Calu3 (cell line): Measurements from ENCODE around the gene MXRA7. TPM values are rescaled to one million over a fixed set of nuclear protein-coding genes. Genes with fewer than 3 reads are reported as not detected.
"Not testable (repeated sequence)": the region's sequence is repeated elsewhere in the genome, so short reads cannot be mapped to it uniquely, and the experiment has no call there.

Experiments
- BruUV-seq: library from RNA; stranded (reverse); fragments of 400-500 nt; replicated peaks from 2 replicates; lab custom pipeline; 2021; lab: Mats Ljungman, UMichigan
- CTCF ChIA-PET: fragments of 300-600 bp; sonication (Branson Sonifier 250); formaldehyde crosslinking; loops from one replicate; lab custom pipeline; 2022; ENCODE audit warnings: antibody characterized with exemption; lab: Charles Lee
- DNase-seq: peaks from one replicate; pipeline ENCODE4 v3.0.0; 2022
- H3K27ac Mint-ChIP-seq: one replicate; pipeline ENCODE4 v1.8.0; 2022; ENCODE audit warnings: mixed read lengths; ENCODE audit not compliant: unreplicated experiment
- H3K27me3 Mint-ChIP-seq: one replicate; pipeline ENCODE4 v1.8.0; 2022; ENCODE audit warnings: mixed read lengths; ENCODE audit not compliant: unreplicated experiment
- H3K36me3 Mint-ChIP-seq: one replicate; pipeline ENCODE4 v1.8.0; 2022; ENCODE audit warnings: mild to moderate bottlenecking, moderate library complexity, mixed read lengths; ENCODE audit not compliant: insufficient read depth, unreplicated experiment
- H3K4me1 Mint-ChIP-seq: one replicate; pipeline ENCODE4 v1.8.0; 2022; ENCODE audit warnings: mild to moderate bottlenecking, low read depth, mixed read lengths; ENCODE audit not compliant: unreplicated experiment
- H3K4me3 Mint-ChIP-seq: one replicate; pipeline ENCODE4 v1.8.0; 2022; ENCODE audit warnings: mild to moderate bottlenecking, low read depth, moderate library complexity, mixed read lengths; ENCODE audit not compliant: unreplicated experiment
- H3K9me3 Mint-ChIP-seq: one replicate; pipeline ENCODE4 v1.8.0; 2022; ENCODE audit warnings: low read depth, mixed read lengths; ENCODE audit not compliant: unreplicated experiment
- intact Hi-C: fragments of 100-400 bp; cut with micrococcal nuclease; formaldehyde crosslinking; loops from one replicate; pipeline ENCODE4 v1.10.0; 2022; ENCODE audit not compliant: unreplicated experiment
- total RNA-seq: library from RNA; stranded (reverse); gene quantifications from 2 replicates; pipeline ENCODE4 v1.2.3, GENCODE V29; 2022
- TF ChIP-seq, protein P1 (sequence below): fragments of 200-600 bp; IDR thresholded peaks from one replicate; pipeline ENCODE4 v1.8.0; 2022; ENCODE audit warnings: antibody characterized with exemption; ENCODE audit not compliant: unreplicated experiment

MXRA7 gene
- total RNA-seq, 1 experiment from 2014 or later = 9.9 TPM

DNA sequence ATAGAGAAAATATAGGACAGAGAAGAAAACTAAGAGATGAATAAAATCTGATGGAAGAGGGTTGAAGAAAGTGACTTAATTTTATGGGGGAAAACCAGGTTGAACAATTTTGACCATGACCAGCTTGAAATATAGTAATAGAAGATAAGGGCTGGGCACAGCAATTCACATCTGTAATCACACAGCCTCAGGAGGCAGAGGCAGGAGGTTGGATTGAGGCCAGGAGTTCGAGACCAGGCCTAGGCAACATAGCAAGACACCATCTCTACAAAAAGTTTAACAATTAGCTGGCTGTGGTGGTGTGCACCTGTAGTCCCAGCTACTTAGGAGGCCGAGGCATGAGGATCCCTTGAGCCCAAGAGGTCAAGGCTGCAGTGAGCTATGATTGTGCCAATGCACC lies 8.7 kb downstream of the MXRA7 start:
- Mint-ChIP-seq H3K27me3 (peaks cover 12% of the 10 kb centered on the region), H3K4me1 (no peaks in the 10 kb centered on the region), H3K36me3 (no peaks in the 10 kb centered on the region), H3K9me3 (no peaks in the 10 kb centered on the region), H3K27ac (no peak overlapping the region), H3K4me3 (no peak overlapping the region)
- DNase-seq = no peak
- no TSS peak for BruUV-seq
- TF ChIP-seq, protein P1, sequence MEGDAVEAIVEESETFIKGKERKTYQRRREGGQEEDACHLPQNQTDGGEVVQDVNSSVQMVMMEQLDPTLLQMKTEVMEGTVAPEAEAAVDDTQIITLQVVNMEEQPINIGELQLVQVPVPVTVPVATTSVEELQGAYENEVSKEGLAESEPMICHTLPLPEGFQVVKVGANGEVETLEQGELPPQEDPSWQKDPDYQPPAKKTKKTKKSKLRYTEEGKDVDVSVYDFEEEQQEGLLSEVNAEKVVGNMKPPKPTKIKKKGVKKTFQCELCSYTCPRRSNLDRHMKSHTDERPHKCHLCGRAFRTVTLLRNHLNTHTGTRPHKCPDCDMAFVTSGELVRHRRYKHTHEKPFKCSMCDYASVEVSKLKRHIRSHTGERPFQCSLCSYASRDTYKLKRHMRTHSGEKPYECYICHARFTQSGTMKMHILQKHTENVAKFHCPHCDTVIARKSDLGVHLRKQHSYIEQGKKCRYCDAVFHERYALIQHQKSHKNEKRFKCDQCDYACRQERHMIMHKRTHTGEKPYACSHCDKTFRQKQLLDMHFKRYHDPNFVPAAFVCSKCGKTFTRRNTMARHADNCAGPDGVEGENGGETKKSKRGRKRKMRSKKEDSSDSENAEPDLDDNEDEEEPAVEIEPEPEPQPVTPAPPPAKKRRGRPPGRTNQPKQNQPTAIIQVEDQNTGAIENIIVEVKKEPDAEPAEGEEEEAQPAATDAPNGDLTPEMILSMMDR = no peak
- intact Hi-C loops = no loop called here
- CTCF ChIA-PET = no interaction called here

DNA sequence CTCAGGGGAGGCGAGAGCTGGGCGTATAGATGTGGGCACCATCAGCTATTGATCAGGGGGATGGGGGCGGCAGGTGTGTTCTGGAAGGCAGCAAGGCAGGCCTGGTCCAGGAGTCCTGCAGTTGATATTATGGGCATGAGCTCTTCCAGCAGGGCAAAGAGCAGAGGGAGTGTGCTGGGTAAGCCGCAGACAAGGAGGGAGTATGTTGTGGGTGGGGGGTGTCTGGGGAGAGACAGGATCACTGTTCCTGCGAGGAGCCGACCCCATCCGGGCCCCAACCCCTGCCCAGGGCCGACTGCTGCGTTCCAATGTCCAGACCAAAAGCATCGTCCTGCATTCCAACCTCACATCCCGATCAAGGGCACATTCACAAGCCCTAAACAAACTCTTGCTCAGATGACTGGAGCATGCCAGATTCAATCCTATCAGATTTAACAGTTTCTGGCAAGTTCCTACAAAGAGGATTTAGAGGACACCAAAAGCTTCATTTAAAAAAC lies 9.2 kb downstream of the MXRA7 start:
- Mint-ChIP-seq H3K4me1 (no peaks in the 10 kb centered on the region), H3K36me3 (no peaks in the 10 kb centered on the region), H3K9me3 (no peaks in the 10 kb centered on the region), H3K4me3 (no peak overlapping the region), H3K27ac (no peak overlapping the region), H3K27me3 (peaks cover 12% of the 10 kb centered on the region)
- CTCF ChIA-PET = interaction anchor here (0.6 kb wide), 1 partner anchor 238 kb away, joined by 7 read pairs; no protein-coding TSS in a partner anchor
- TF ChIP-seq, protein P1 = no peak
- intact Hi-C loops = no loop called here
- BruUV-seq = no TSS peak
- no peak for DNase-seq

DNA sequence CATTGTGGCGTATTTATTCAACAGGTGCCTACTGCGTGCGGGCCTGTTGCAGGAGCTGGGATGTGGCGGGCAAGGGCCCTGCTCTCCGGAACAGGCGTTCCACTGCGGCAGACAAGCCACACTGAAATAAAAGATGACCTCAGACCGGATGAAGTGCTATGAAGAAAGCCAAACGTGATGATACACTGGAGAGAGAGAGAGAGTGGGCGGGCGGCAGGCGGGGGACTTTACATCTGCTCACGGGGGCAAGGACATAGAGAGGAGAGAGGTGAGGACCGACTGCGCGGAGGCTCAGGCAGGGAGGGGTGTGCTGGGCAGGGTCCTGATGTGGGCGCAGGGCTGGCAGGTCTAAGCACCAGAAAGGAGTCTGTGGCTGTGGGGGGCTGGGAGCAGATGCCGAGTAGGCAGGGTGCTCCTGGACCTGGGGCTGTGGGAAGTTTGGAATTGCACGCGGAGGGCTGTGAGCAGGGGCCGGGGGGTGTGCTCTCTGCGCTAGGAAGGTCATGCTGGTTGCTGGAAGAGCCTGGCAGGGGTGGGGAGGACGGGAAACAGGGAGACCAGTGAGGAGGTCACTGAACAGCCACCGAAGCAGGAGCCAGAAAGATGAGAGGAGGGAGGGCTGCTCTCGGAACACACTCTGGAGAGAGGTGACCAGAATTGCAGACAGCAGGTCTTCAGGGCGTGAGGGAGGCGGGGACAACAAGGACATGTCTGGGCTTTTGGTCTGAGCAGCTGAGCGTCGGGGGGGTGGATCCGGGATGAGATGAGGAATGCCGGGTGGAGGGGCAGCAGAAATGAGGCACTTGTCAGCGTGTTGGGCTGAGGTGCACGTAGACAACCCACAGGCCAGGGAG lies 9.9 kb downstream of the MXRA7 start:
- peaks cover under 1% of the 10 kb centered on the region for H3K4me1 Mint-ChIP-seq
- no peak overlapping the region for H3K4me3 Mint-ChIP-seq
- DNase-seq = no peak
- H3K36me3 Mint-ChIP-seq = no peaks in the 10 kb centered on the region
- peaks cover 16% of the 10 kb centered on the region for H3K27me3 Mint-ChIP-seq
- TF ChIP-seq, protein P1 = no peak
- no TSS peak for BruUV-seq
- intact Hi-C loops = no loop called here
- H3K27ac Mint-ChIP-seq = no peak overlapping the region
- CTCF ChIA-PET = interaction anchor here (0.6 kb wide), 1 partner anchor 238 kb away, joined by 7 read pairs; no protein-coding TSS in a partner anchor
- no peaks in the 10 kb centered on the region for H3K9me3 Mint-ChIP-seq

DNA sequence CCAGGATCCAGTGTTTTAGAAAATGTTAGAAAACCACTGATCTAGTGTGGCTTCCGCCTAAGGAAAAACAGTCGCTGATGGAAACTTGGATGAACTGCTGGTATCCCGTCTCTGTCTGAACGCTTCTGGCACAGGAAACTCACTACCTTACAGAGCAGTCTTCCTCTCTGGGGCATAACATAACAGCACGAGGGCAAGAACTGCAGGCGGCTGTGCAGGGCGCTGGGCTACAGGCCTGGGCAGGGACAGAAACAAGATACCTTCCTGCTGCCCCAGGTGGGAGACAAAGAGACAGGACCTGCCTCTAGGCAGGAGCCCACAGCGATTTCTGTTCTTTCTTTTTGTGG lies 10.5 kb downstream of the MXRA7 start:
- Mint-ChIP-seq H3K4me1 (peaks cover 7% of the 10 kb centered on the region), H3K27ac (no peak overlapping the region)
- no TSS peak for BruUV-seq

DNA sequence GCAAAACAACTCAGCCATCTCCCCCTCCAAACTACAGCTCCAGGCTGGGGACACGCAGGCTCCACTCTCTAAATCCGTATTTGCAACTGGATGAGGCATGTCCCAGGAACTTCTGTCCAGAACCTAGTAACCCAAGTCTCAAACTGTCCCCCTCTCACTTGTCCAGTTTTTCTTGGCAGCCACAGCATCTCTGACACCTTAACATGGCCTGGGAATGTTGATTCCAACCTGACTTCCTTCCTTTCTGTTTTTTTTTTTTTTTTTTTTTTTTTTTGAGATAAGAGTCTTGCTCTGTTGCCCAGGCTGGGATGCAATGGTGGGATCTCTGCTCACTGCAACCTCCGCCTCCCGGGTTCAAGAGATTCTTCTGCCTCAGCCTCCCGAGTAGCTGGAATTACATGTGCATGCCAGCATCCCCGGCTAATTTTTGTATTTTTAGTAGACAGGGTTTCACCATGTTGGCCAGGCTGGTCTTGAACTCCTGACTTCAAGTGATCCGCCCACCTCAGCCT lies 12.2 kb downstream of the MXRA7 start:
- H3K4me1 Mint-ChIP-seq, BruUV-seq, intact Hi-C loops, H3K36me3 Mint-ChIP-seq, CTCF ChIA-PET, H3K4me3 Mint-ChIP-seq, H3K27ac Mint-ChIP-seq, DNase-seq, H3K9me3 Mint-ChIP-seq: not testable (repeated sequence)
- H3K27me3 Mint-ChIP-seq = peaks cover 20% of the 10 kb centered on the region

More for the DNA sequence above, 10.5 kb downstream of the MXRA7 start:
- Mint-ChIP-seq H3K36me3 (peaks cover 3% of the 10 kb centered on the region), H3K27me3 (peaks cover 20% of the 10 kb centered on the region), H3K4me3 (no peak overlapping the region), H3K9me3 (no peaks in the 10 kb centered on the region)
- CTCF ChIA-PET = no interaction called here
- intact Hi-C loops = no loop called here
- DNase-seq = no peak
- TF ChIP-seq, protein P1 = no peak
